Right hindlimb (tissue), 1 donor: Measurements from ENCODE around the gene VPS54.

Experiments used
- DNase-seq: peaks from one replicate; pipeline ENCODE4 v3.0.0-alpha.2; 2018

Gene VPS54, protein sequence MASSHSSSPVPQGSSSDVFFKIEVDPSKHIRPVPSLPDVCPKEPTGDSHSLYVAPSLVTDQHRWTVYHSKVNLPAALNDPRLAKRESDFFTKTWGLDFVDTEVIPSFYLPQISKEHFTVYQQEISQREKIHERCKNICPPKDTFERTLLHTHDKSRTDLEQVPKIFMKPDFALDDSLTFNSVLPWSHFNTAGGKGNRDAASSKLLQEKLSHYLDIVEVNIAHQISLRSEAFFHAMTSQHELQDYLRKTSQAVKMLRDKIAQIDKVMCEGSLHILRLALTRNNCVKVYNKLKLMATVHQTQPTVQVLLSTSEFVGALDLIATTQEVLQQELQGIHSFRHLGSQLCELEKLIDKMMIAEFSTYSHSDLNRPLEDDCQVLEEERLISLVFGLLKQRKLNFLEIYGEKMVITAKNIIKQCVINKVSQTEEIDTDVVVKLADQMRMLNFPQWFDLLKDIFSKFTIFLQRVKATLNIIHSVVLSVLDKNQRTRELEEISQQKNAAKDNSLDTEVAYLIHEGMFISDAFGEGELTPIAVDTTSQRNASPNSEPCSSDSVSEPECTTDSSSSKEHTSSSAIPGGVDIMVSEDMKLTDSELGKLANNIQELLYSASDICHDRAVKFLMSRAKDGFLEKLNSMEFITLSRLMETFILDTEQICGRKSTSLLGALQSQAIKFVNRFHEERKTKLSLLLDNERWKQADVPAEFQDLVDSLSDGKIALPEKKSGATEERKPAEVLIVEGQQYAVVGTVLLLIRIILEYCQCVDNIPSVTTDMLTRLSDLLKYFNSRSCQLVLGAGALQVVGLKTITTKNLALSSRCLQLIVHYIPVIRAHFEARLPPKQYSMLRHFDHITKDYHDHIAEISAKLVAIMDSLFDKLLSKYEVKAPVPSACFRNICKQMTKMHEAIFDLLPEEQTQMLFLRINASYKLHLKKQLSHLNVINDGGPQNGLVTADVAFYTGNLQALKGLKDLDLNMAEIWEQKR

DNA sequence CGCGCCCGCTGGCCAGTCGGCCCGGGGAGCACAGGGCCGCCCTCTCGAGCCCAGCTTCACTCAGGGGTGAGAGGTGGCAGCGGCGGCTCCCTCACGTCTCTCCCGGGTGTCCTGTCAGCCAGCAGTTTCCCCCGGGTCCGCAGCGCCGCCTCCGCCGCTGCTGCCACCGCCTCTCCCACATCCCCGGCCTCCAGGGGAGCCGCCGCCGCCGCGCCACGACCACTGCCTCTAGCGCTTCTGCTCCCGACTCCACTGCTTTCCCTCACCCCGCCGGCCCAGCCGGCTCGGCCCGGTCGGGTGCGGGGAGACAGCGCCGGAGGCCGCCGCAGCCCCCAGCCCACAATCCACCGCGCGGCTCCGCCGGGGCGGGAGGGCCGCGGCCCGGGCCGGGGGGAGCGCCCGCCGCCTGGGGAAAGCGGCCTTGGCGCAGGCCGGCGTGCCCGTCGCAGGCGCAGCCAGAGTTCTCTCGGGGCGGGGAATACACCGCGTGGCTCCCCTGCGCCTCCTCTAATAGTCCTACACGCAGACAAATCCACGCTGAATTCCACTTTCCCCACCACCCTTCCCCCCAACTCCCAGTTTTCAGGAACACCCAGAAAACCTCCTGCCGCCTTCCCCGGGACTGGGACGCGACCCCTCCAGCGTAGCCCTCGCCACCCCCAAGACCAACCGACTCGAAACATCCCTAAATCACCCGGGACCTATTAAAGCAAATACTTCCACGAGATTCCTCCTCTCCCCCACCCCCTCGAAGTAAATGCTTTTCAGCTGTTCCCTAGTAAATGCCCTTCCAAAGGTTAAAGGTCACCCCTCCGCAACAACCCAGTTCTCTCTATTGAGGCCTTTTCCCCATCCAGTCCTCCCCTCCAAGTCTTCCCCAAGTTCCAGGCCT lies at the start of gene VPS54:
Gene VPS54, minus strand, starts transcription at position 346 of the 892 bp plus-strand sequence. CDS start 35,429 bp downstream, outside the sequence.
- peak; percentile 79 for DNase-seq

DNA sequence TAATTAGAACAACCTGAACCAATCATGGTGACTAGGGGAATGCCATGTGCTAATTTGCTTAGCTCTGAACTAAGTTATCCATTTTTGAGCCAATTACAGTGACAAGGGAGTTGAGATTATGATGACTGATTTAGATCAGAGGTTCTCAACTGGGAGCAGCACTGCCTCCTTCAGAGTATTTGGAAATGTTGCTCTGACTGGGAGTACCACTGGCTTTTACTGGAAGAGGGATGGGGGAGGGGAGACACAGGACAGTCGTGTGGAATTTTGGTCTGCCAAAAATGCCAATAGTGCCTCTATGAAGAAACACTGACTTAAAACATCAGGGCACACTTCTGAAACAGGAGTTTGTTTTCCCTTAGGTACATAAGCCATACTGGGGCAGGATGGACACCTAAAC lies 48.1 kb upstream of the VPS54 start:
- no peak for DNase-seq

DNA sequence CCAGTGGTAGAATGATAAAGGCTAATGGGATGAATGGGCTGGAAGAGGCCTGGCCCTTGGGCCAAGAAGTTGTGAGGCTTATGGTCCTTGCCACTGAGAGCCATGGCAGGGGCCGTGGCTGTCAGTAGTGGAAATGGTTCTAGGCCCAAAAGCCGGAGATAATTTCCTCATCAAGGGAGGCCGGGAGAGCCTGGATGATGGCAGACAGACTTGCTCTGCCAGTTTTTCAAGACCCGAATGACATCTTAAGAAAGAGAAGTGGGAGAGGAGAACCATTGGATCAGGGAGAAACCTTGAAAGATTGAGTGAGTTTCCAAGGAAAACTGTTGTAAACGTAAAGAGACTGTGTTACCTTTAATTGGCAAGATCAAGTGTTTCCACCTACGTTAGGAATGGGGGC lies 46.3 kb upstream of the VPS54 start:
- DNase-seq, result no peak

DNA sequence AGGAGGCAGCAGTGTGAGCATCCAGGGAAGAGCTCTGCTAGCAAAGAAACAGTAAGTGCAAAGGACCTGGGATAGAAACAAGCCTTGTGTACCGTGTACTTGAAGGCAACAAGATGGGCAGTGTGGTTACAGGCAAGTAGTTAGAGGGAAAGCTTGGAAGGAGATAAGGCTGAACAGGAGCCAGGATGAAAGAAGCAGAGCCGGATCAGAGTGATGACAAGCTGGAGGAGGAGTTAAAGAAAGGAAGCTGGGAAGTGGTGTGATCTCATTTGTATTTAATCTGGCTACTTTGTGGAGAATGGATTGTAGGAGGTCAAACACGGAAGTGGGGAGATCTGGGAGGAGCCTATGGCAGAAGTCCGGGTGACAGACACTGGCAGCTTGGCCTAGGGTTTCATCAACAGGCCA lies 44.7 kb upstream of the VPS54 start:
- DNase-seq, result no peak

DNA sequence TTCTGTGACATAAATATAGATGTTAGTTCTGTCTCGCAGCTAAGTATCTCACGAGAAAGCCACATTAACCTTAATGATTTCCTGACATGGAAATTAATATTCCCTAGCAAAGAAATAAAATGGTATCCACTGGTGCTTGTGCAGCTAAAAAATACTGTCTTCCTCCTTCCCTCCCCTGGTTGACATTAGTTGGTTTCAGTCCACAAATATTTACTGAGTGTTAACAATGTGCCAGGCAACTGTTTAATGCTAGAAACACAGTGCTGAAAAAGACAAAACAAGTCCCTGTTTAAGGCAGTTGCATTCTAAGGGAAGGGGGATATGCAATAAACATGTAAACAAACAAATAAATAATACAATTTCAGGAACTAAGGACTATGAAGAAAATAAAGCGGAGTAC lies 44.2 kb upstream of the VPS54 start:
- no peak for DNase-seq

DNA sequence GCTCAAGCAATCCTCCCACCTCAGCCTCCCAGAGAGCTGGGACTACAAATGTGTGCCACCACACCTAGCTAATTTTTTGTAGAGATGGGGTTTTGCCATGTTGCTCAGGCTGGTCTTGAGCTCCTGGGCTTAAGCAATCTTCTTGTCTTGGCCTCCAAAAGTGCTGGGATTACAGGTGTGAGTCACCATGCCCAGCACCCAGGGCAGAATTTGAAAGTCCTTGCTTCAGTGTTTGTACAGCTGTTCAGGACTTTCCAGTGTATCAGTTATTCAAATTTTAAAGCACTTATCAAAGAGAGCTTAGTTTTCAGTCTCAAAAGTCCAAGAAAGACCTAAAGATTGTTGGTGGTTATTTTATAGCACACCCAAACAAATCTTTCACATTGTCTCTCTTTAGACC lies 43.6 kb upstream of the VPS54 start:
- DNase-seq, result no peak

DNA sequence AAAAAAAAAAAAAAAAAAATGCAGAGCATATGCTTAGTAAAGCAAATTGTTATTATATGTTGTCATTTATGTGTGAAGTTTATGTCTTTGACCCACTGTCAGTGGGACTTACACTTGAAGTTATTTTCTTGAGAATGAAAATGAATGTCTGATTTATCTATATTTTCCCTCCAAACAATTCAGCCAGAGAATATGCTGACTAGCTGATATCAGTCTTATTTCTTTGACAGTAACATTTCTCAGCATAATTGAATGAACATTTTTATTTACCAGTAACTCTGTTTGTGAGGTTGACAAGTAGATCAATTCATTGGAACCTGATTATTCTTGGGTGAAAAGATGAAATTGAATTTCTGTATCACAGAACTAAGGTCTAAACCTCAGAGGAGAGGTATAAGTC lies 40.0 kb upstream of the VPS54 start:
- DNase-seq, result no peak

DNA sequence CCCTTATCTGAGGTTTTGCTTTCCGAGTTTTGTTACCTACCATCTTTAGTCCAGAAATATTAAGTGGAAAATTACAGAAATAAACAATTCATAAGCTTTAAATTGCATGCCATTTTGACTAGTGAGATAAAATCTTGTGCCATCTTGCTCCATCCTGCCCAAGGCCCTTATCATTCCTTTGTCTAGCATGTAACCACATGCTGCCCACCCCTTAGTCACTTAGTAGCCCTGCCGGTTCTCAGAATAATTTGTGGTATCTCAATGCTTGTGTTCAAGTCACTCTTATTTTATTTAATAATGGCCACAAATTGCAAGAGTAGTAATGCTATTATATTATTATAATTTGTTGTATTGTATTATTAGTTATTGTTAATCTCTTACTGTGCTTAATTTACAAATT lies 36.8 kb upstream of the VPS54 start:
- DNase-seq, result no peak

DNA sequence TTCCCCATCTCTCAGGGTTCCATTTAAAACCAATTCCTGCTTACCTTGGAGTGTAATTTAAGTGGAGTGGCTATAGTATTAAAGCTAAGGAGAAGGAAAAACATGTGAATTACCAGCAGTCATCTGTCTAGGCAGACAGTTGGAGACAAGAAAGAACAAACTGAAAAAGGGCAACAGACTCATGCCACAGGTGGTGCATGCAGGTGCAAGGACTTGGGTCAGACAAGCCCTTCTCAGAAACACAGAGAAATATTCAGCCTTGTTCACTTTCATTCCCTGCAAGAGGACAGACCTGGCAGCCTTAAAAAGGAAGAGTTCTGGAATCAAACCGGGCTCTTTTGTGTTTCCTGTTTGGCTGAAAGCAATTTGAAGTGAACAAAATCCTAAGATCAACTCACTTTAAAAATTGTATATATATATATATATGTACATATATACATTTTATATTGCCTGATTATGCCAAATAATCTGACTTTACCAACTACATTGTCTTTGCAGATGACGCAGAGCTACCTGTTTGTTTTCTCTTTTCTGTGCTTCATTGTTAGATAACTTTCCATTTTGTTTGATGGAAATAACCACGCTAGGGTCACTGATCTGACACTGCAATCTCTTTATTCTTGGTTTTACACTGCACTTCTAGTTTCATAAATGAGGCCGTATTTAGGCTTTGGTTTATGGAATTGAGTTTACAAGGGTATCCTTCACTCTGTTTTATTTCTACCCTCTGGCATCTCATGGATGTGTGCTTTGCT lies 35.1 kb upstream of the VPS54 start:
- no peak for DNase-seq

DNA sequence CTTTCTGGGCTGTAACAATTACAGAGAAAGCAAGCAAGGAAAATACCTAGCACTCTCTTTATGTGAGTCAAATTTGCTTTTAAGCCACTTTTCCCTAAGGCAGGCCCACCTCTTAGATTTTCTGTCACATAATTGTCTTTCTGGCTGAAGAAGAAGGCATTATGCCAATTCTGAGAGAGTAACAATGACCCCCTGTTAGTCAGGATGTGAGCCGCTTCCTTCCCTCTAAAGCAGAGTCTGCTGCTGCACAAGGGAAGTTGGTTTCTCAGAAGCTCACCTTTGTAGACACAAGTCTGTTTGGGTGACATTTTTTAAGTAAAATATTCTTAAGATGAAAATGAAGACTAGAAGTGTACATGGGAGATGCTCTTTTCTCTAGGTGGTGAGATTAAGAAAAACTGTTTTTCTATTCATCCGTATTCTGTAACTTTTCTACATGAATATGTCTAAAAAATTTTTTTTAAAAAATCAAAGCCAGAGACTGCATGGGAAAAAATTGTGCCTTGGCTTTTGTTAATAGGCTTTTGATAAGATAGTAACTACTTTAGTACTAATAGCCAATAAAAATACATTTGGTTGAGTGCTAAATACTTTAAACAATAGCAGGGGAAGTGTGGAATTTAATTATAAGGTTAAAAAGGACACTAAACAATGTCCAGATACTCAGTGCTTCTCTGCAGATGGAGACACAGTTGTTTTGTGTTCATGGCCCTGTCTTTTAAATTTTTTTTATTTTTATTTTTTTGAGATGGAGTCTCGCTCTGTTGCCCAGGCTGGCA lies 33.4 kb upstream of the VPS54 start:
- no peak for DNase-seq

DNA sequence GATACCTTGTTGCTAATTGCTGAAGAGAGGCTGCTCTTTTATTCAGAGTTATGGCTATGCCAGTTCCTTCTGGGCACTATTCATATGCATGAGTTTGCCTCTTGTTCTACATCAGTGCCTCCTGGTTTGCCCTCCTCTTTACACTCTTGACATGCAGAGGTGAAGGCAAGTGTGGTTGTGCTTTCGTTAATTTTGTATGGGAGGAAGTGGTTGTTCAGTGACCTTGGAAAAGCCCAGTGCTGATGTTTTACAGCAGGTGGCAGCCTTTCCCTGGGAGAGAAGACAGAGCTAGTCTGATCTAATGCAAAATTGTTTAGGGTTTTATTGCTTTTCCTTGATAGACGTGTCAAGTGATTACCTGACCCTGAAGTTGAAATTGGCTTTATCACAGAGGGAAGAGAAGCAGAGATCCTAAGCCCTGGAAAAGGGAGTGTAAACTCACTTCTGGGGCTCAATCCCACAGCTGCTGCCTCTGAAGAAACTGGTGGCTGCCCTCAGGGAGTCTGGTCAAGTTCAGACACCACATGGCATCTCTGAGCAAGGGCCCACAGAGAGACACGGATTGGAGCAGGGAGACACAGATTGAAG lies 30.5 kb upstream of the VPS54 start:
- peak; percentile 77 for DNase-seq

DNA sequence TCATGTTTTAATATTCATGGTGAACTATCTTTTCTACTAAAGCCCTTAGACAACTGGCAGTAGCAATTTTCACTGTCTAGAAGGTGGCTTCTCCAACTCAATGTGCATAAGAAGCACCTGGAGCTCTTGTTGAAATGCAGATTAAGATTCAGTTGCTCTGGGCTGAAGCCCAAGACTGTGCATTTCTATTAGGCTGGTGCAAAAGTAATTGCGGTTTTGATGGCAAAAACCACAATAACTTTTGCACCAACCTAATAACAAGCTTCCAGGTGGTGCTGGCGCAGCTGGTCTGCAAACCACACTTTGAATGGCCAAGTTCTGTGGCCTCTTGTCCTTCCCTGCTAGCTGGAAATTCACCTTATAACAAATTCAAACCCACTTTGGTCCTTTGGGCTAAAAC lies 26.7 kb upstream of the VPS54 start:
- DNase-seq, result no peak

DNA sequence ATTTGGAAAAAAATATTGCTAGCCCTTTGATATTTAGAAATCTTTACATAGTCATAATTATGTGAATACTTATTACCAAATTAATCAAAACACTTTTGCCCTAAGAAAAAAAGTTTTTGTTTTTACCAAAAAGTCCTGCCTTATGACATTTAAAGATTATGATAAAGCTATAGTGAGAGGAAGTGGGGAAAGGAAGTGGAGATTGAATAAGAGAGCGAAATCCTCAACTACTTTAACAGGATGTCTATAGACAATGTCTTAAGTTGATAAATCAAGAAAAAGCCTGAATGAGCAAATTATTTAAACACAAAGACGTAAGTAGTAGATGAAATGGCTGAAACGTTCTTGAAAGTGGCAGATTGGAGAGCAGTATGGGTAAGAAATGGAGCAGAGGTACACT lies 20.9 kb upstream of the VPS54 start:
- DNase-seq, result no peak

DNA sequence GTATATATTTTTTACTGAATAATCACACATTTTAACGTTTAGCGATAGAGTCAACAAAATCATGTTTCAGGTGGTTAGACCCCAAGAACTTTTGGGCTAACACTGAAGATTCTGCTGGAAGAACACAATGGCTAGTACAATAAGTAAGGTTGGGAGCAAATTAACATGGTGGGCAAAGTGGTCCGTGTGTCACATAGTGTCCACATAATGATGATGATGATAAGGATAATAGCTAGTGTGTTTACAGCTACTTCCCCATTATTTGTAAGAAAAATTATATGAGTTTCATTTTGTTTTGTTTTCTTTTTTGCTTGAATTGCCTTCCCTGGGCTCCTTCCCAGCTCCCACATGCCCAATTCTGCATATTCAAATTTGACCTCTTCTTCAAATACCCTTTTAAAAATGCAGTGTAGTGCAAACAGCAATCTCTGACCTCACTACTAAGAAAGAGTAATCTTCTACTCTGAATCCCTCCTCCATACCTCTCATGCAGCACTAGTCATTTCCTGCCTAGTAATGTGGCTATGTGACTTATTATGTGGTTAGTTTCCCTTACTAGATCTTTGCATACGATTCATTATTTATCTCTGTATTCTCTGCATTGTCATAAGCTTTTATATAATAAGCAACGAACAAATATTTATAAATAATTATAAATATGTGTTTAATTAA lies 16.9 kb upstream of the VPS54 start:
- DNase-seq, result no peak

DNA sequence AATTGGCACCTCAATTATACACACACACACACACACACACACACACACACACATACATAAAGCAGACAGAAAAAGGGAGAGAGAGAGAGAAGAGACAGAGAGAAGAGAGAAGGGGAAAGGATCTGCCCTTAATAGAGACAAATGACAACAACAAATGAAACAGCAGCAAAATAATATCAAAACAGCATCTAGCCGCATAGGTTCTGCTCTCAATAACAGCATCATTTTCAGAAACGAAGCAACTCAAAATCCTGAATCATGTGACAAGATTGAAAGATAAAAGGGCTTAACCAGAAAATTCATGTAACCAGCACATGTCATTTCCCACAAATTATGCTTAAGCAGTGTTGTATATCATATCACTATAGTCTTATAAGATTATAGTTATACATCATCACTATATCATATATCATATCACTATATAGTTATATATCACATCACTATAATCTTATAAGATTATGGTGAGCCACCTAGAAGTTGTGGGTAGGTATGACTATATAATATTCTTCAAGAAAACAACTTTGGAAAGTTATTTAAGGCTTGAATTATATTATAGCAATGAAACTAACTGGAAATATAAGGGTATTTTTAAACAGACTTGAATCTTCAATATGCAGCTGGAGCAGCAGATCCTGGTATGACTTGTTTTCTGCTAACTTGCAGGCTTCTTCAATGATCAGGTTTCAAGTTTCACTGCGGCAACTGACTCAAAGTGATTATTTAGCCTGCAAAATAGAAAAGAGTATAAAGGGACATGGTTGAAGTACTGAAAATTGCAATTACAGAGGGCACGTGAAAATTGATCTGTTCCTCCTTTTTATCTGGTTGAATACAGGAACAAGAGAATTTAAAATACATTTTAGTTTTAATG lies 16.1 kb upstream of the VPS54 start:
- DNase-seq, result no peak

DNA sequence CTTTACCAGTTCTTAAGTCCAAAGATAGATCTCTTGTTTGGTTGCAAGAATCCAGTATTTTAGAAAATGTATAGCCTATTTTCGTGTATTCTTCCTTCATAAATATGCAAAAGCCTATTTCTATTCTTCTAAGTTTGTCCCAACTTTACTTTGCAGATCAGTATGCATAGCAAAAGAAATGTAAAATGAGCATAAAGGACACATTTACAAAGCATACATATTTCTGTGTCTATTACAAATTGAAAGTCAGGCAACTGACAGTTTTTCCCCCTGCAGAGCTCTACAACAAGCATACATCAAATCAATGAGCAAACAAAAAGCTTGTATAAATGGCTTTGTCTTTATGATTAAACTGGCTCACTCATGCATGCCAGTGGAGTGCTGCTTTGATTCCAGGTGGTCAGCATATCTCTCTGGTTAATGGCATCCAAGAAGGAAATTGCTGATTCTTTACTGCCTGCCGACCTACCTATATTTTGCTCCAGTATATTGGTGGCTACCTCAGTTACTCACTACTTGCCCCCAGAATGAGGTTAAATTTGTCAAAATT lies 10.0 kb upstream of the VPS54 start:
- no peak for DNase-seq

DNA sequence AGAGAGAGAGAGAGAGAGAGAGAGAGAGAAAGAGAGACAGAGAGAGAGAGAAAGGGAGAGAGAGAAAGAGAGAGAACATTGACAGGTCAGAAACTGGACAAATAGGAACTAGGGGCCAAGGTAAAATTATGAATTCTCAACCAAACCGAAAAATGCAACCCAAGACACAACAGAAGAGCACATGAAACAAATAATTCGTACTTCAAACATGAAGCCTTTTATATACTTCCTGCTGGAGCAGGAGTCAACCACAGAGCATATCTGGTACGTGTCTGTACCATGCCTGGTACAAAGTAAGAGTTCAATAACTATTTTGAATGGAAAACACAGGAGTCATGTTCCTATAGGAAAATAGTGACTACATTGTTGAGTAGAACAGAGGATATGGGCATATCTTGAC lies 6.5 kb upstream of the VPS54 start:
- DNase-seq, result no peak

DNA sequence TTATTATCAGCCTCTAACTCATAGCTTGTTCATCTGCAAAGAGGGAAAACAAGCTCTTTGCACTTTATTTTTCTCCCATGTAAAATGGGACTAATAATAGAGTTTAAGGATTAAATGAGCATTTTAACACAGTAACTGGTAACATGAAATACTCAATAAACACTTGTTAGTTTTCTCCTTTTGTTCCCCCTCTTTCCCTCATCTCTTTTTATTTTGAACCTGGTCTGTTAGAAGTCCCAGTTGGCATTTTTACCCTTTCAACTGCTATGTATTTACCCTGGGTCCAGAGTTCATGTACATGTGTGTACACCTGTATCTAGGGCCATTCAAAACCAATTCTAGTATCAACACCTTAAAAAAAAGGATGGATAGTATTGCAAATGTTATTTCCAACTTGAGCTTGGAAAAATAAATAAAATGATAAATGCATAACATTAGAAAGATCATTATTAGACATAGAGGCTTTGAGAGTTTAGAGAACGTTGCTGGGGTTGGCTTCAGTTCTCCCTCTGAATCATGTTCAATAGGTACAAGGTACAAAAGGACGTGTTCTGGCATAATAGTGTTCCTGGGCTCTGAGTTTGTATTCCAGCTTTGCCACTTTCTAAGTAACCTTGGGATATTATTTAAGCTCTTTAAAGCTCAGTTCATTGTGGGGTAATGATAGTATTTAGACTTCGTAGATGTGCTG lies 5.2 kb upstream of the VPS54 start:
- no peak for DNase-seq
